ENCODE data around the gene AOC2.
"Not testable (repeated sequence)": the region's sequence is repeated elsewhere in the genome, so short reads cannot be mapped to it uniquely, and the experiment has no call there.

Gene AOC2

GRCh38 chr17:42883802-42884558 is 39.6 kb downstream of the AOC2 start:
- no peak for DNase-seq

- not testable (repeated sequence) for DNase-seq
These were observed 41.4 kb downstream of the AOC2 start for GRCh38 chr17:42885806-42886205.

- no peak for DNase-seq
These were observed 42.1 kb downstream of the AOC2 start for GRCh38 chr17:42886283-42887176.

- no peak for DNase-seq
These were observed 45.4 kb downstream of the AOC2 start for GRCh38 chr17:42889809-42890208.

GRCh38 chr17:42891539-42892152 is 47.3 kb downstream of the AOC2 start:
- no peak for DNase-seq

- DNase-seq = no peak
These were observed 49.0 kb downstream of the AOC2 start for GRCh38 chr17:42893359-42893758.

GRCh38 chr17:42894283-42895184 is 50.2 kb downstream of the AOC2 start:
- no peak for DNase-seq

GRCh38 chr17:42895185-42895555 is 50.8 kb downstream of the AOC2 start:
- DNase-seq = no peak

GRCh38 chr17:42898147-42898811 is 53.9 kb downstream of the AOC2 start:
- DNase-seq = no peak

GRCh38 chr17:42899981-42900380 is 55.6 kb downstream of the AOC2 start:
- DNase-seq = not testable (repeated sequence)

Measured in activated effector memory CD4-positive, alpha-beta T cell treated with anti-CD3 and anti-CD28 coated beads, Interleukin-2, amount 50 U/mL, for 16 hours (primary cell).